Measurements from ENCODE around the gene ATP11B. TPM values are rescaled to one million over a fixed set of nuclear protein-coding genes. Genes with fewer than 3 reads are reported as not detected.

ATP11B gene
- total RNA-seq, 6 donors from 2014 or later, result 56.4 to 102 (median 83.2) TPM

DNA sequence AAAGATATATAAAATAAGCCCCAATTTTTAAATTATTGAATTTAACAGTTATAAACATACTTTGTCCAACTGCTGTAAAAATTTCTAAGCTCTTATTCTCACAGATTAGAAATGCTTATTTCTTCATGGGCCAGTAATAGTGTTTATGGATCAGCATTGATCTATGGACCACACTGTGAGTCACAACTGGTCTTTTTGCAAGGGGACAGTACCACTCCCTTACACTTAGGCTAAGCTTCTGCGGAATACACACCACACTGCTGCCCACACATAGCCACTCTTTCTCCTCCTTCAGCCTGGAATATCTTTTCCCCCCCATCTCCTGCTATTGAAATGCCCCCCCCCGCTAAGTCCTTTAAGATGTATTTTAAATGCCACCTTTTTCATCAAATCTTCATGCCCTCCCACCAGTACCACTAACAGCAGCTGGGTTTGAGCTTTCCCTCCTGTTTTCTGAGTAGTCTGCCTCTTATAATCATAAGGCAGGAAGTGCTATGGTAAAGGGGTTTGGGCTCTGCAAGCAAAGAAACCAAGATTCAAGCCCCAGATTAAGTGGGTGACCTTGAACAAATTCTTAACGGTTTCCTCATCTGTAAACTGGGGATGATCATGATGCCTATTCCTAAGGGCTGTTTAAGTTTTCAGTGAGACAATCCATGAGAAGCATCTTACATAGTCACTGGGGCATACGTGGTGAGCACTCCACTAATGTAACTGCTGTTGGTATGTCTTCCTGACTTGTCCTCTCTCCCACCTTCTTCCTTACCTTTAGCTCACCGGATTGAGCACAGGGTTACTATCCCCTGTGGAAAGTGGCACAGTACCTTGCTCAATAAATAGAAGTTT lies 117.9 kb downstream of the ATP11B start:
- no peaks in the 10 kb centered on the region for H3K27me3 ChIP-seq
- no peak for ATAC-seq (ENCODE audit: low FRiP score in 2 of 2)
- no peak overlapping the region for H3K4me3 ChIP-seq
- H3K4me1 ChIP-seq, result no peaks in the 10 kb centered on the region
- 88 to 89% methylated on average over 5 of the region's 5 CpGs for WGBS, 2 donors
- H3K36me3 ChIP-seq, result peaks cover 0 to 33% (median 15%) of the 10 kb centered on the region in 4 donors
- TF ChIP-seq POLR2A (IDR thresholded peaks at IDR 0.05), result no peak
- TF ChIP-seq, protein P1, sequence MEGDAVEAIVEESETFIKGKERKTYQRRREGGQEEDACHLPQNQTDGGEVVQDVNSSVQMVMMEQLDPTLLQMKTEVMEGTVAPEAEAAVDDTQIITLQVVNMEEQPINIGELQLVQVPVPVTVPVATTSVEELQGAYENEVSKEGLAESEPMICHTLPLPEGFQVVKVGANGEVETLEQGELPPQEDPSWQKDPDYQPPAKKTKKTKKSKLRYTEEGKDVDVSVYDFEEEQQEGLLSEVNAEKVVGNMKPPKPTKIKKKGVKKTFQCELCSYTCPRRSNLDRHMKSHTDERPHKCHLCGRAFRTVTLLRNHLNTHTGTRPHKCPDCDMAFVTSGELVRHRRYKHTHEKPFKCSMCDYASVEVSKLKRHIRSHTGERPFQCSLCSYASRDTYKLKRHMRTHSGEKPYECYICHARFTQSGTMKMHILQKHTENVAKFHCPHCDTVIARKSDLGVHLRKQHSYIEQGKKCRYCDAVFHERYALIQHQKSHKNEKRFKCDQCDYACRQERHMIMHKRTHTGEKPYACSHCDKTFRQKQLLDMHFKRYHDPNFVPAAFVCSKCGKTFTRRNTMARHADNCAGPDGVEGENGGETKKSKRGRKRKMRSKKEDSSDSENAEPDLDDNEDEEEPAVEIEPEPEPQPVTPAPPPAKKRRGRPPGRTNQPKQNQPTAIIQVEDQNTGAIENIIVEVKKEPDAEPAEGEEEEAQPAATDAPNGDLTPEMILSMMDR (IDR thresholded peaks at IDR 0.05), result no peak
- no peak for TF ChIP-seq POLR2AphosphoS5 (IDR thresholded peaks at IDR 0.05)
- no peak for TF ChIP-seq EP300 (IDR thresholded peaks at IDR 0.05)
- H3K27ac ChIP-seq, result no peak overlapping the region
- DNase-seq, result no peak
- no peaks in the 10 kb centered on the region for H3K9me3 ChIP-seq

DNA sequence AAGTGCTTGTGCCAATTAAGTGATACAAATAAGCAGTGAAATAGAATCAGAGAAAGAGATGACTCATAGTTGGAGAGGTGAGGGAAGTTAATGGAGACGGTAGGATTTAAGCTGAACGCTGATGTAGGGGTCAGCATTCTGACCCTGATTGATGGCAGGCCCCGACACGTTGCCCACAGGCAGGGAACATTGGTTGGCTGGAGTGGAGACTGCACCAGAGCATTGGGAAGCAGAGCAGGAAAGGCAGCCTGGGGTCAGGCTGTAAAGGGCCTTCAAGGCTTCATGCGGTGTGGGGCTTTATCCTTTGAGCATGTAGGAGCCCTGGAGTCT lies 118.4 kb downstream of the ATP11B start:
- Histone ChIP-seq H3K27ac (no peak overlapping the region), H3K9me3 (no peaks in the 10 kb centered on the region), H3K27me3 (no peaks in the 10 kb centered on the region), H3K4me3 (no peak overlapping the region), H3K4me1 (no peaks in the 10 kb centered on the region), H3K36me3 (peaks cover 0 to 27% (median 12%) of the 10 kb centered on the region in 4 donors)
- TF ChIP-seq POLR2AphosphoS5 (IDR thresholded peaks at IDR 0.05) (no peak), POLR2A (IDR thresholded peaks at IDR 0.05) (no peak), EP300 (IDR thresholded peaks at IDR 0.05) (no peak)
- TF ChIP-seq, protein P1 (IDR thresholded peaks at IDR 0.05), result no peak
- WGBS, 2 donors, result 80 to 82% methylated on average over 5 of the region's 5 CpGs
- no peak for DNase-seq
- ATAC-seq (ENCODE audit: low FRiP score in 2 of 2), result no peak

DNA sequence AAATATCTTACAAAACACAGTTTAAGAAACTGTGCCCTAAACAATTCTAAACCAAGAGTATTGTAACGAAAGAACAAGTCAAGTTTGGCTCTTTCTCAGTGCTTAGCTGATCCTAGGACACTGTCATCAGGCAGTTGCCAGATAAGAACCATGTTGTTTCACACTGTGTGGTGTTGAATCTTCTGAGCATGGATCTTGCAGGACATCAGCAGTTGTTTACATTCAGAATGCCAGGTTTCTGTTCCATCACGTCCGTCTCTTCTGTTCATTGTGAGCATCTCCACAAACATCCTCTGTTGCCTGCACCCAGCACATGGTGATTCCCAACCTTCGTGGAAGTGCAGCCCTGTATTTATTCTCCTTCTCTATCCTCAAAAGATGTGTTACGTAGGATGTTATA lies 119.2 kb downstream of the ATP11B start:
- ATAC-seq (ENCODE audit: low FRiP score in 2 of 2) (no peak), DNase-seq (no peak)
- Histone ChIP-seq H3K36me3 (peaks cover 0 to 24% (median 12%) of the 10 kb centered on the region in 4 donors), H3K27me3 (no peaks in the 10 kb centered on the region), H3K4me3 (no peak overlapping the region), H3K27ac (no peak overlapping the region), H3K9me3 (no peaks in the 10 kb centered on the region), H3K4me1 (no peaks in the 10 kb centered on the region)
- WGBS, 2 donors, result 65 to 71% methylated on average over 5 of the region's 5 CpGs
- no peak for TF ChIP-seq EP300 (IDR thresholded peaks at IDR 0.05)
- TF ChIP-seq POLR2A (IDR thresholded peaks at IDR 0.05), result no peak
- TF ChIP-seq, protein P1 (IDR thresholded peaks at IDR 0.05), result no peak
- no peak for TF ChIP-seq POLR2AphosphoS5 (IDR thresholded peaks at IDR 0.05)

DNA sequence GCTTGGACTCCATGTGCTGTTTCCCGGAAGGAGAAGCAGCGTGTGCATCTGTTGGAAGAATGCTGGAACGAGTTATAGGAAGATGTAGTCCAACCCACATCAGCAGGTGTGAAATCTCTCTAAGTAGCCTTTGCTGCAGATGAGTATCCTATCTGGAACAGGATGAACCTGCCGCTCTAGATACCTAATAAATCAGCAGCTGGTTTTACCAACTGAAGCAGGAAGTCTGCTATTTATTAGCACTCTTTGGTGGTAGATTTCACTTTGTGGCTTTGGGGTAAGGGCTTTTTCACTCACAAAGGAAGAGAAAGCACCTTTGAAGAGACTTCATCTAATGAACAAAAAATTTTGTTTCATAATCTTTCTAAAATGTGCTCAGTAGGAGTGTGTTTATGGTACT lies 120.6 kb downstream of the ATP11B start:
- no peak overlapping the region for H3K27ac ChIP-seq
- H3K4me3 ChIP-seq, result no peak overlapping the region
- H3K36me3 ChIP-seq, result peaks cover 0 to 31% (median 12%) of the 10 kb centered on the region in 4 donors
- WGBS, 2 donors, result 64 to 72% methylated on average over 4 of the region's 4 CpGs
- TF ChIP-seq EP300 (IDR thresholded peaks at IDR 0.05), result no peak
- no peak for TF ChIP-seq POLR2A (IDR thresholded peaks at IDR 0.05)
- no peak for TF ChIP-seq POLR2AphosphoS5 (IDR thresholded peaks at IDR 0.05)
- TF ChIP-seq, protein P1 (IDR thresholded peaks at IDR 0.05), result no peak
- no peaks in the 10 kb centered on the region for H3K9me3 ChIP-seq
- H3K4me1 ChIP-seq, result no peaks in the 10 kb centered on the region
- DNase-seq (no peak), ATAC-seq (ENCODE audit: low FRiP score in 2 of 2) (no peak)
- no peaks in the 10 kb centered on the region for H3K27me3 ChIP-seq

DNA sequence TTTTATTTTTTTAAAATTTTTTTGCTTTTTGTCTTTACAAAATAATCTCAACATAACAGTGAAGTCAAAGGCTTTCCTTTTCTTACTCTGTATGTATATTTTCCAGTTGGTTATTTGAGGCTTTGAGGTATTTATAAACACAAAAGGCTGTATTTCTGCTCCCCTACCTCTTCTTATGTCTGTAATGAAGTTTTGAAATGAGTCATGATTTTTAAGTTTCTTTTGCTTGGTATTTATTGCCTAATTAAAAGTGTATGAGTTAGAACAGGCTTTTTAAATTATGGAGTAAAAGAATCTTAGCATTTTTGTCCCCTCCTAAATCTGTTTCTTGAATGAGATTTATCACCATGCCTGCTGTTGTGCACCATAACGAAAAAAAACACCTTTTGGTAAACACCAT lies 121.0 kb downstream of the ATP11B start:
- Histone ChIP-seq H3K36me3 (peaks cover 0 to 31% (median 12%) of the 10 kb centered on the region in 4 donors), H3K4me1 (no peaks in the 10 kb centered on the region), H3K9me3 (no peaks in the 10 kb centered on the region), H3K4me3 (no peak overlapping the region), H3K27ac (no peak overlapping the region), H3K27me3 (no peaks in the 10 kb centered on the region)
- TF ChIP-seq POLR2A (IDR thresholded peaks at IDR 0.05) (no peak), POLR2AphosphoS5 (IDR thresholded peaks at IDR 0.05) (no peak), EP300 (IDR thresholded peaks at IDR 0.05) (no peak)
- TF ChIP-seq, protein P1 (IDR thresholded peaks at IDR 0.05), result no peak
- DNase-seq, result no peak
- 88 to 97% methylated on average over 1 of the region's 1 CpG for WGBS, 2 donors
- ATAC-seq (ENCODE audit: low FRiP score in 2 of 2), result no peak
